HG03342 (cell line): Measurements from ENCODE around the gene NLN.
"Not testable (repeated sequence)": the region's sequence is repeated elsewhere in the genome, so short reads cannot be mapped to it uniquely, and the experiment has no call there.

Experiments
- ATAC-seq: cut with Tn5 transposase; IDR thresholded peaks from one replicate; pipeline ENCODE4 v1.9.1; 2021; ENCODE audit warnings: mild to moderate bottlenecking, moderate library complexity; ENCODE audit not compliant: unreplicated experiment

NLN gene

GRCh38 chr5:65769539-65769938 lies 47.5 kb downstream of the NLN start:
- no peak for ATAC-seq

GRCh38 chr5:65771266-65771665 lies 49.3 kb downstream of the NLN start:
- no peak for ATAC-seq

- ATAC-seq: not testable (repeated sequence)
Observed at GRCh38 chr5:65772963-65773362, 51.0 kb downstream of the NLN start.

GRCh38 chr5:65774346-65774745 lies 52.3 kb downstream of the NLN start:
- ATAC-seq: no peak

- ATAC-seq: no peak
Observed at GRCh38 chr5:65775476-65775875, 53.5 kb downstream of the NLN start.

DNA sequence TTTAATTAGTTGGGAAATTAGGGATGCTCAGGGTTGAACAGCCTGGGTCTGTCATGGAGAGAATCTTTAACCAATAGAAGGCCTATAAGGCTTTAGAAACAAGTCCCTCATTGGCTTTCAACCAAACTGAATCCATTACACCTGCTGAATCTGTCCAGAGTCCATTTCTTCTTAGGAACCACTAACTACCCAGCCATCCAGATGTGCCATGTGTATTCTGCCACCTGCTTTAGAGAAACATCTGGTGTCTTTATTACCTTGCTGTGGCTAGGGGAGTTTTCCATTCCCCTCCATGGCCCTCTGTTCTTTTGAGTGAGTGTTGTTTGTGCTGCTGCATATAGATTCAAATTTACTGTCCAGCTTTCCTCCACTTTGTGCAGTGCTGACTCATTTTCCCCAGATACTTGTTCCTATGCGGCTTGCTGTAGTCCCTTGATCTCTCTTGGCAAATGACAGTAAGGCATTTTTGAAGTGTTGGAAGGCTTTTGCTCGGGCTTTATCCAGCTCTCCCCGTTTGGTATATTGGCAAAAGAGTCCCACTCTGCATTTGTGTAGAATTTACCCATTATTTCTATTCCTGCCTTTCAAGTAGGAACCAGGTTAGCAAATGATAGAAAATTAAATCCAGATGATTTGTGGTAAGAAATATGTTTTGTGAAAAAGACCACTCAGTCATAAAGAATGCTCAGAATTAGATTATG lies 54.6 kb downstream of the NLN start:
- no peak for ATAC-seq

DNA sequence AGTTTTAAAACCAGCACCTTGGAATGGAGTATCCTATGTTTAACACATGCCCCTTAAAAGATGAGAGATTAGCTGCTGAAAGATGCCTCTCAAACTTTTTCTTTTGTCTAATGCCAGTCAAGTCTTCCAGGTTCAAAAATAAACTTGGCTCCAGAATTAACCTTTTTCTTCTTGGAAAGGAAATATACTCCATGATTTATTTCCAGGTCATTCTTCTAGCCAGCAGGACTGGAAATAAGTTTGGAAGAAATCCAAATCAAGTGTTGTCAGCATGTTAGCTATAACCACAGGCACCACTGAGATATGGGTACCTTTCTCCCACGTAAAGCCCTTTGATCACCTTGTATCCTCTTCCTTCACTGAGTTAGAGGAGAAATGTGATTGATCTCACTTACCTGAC lies 56.1 kb downstream of the NLN start:
- ATAC-seq: no peak

DNA sequence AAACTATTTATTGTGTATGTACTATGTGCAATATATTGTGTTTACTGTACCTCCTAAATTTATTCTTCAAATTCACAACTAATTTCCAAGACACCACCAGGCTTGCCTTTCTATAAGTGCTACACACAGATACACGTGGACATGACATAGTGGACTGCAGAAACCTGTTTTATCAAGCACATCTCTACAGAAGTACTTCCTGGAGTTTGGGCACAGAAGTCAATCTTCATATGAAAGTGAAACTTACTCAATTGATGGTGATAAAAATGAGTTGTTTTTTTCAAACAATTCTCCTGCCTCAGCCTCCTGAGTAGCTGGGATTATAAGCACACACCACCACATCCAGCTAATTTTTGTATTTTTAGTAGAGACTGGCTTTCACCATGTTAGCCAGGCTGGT lies 57.6 kb downstream of the NLN start:
- ATAC-seq: peak; percentile 63

GRCh38 chr5:65788296-65788695 lies 66.3 kb downstream of the NLN start:
- ATAC-seq: not testable (repeated sequence)

GRCh38 chr5:65790371-65791163 lies 68.6 kb downstream of the NLN start:
- ATAC-seq: no peak

- no peak for ATAC-seq
Observed at GRCh38 chr5:65791712-65792673, 70.0 kb downstream of the NLN start.

GRCh38 chr5:65796269-65796668 lies 74.3 kb downstream of the NLN start:
- no peak for ATAC-seq

- no peak for ATAC-seq
Observed at GRCh38 chr5:65796751-65797316, 74.8 kb downstream of the NLN start.

DNA sequence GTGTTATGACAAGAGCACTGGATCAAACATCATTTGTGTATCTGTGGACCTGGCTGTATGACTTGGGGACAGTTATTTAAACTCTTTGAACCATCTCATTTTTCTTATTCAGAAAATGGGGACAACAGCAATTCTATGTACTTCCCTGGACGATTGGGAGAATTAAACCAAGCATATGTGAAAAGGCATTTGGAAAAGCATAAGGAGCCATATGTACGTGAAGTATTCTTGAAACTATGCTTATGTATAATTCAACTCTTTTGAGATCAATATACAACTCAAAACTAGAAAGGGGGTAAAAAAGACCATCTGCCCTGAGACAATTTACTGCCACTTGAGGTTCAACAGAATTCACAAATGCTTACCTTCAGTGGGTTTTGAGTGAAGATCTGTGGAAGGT lies 75.5 kb downstream of the NLN start:
- ATAC-seq: no peak

GRCh38 chr5:65799857-65800256 lies 77.9 kb downstream of the NLN start:
- no peak for ATAC-seq

DNA sequence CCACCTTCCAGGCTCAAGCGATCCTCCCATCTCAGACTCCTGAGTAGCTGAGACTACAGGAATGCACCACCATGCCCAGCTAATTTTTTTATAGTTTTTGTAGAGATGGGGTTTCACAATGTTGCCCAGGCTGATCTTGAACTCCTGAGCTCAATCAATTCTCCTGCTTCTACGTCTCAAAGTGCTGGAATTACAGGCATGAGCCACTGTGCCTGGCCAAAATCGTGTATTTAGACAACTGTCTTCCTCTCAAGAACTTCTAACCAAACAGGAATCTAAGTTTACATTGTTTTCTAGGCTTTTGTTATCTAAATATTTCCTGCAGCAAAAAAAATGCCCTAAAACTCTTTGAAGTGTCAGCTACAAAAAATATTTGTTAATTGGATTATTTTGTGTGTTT lies 78.8 kb downstream of the NLN start:
- no peak for ATAC-seq

DNA sequence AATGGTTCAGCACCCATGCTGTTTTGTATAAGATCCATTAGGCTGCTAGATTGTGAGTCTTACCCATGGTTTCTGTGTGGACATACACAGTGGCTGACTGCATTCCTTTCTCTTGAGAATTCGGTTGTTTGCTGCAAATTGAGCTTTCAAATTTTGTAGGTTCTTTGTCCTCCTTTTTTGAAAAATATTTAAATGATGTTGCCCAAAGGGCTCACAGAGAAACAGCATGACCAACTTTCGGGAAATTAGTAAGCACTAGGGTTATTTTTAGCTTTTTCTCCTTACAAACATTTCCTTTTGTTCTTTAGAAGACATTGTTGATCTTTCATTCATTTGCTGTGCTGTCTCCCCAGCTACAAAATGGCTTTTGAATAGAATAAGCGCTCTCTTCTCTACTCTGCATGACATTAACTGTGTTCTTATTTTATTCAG lies 79.4 kb downstream of the NLN start:
- no peak for ATAC-seq

DNA sequence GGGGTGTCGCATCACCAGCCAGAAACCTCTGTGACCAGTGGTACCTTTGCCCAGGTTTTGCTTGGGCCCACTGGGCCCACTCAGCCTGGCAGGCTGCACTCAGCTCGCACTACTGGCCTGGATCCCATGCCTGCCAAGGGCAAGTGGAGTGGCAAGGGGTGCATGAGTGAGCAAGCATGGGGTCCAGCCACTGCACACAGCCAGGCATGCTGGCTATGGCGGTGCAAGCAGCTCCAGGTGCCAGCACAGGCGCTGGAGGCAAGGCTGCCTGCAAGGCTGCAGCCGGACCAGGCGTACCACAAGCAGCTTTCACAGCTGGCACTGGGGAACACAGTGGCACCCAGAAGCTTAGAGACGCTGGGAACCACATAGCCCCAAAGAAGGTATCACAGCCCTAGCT lies 80.1 kb downstream of the NLN start:
- ATAC-seq: no peak

- no peak for ATAC-seq
Observed at GRCh38 chr5:65802820-65803219, 80.8 kb downstream of the NLN start.

DNA sequence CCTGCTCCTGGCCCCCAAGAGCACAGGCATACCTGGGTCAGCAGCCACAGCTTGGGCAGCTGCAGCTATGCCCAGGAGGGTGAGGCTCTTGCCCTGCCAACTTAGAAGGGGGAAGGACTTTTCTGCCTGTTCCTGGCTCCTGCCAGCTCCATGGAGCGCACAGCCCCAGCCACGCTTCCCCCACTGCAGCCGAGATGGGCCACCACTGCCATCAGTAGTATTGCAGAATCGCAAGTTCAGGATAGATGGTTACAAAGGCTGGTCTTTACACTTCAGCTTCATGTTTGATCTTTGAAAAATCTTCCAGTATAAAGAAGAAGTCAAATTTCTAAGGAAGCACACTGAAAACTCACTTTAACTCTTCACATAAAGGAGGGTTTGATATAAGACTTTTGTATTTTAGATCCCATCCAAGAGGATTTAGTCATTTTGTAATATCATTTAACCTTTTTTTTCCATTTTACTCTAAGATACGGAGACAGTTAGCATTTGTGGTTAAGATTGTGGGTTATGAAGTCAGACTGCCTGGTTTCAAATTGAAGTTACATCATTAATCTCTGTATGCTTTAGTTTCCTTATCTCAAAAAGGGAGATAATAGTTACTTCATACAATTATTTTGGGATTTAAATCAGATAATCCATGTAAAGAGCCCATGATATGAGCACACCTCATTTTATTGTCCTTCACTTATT lies 81.8 kb downstream of the NLN start:
- no peak for ATAC-seq
